ENCODE results near the gene AP3M1.
"Not testable (repeated sequence)": the region's sequence is repeated elsewhere in the genome, so short reads cannot be mapped to it uniquely, and the experiment has no call there.

AP3M1 gene

DNA sequence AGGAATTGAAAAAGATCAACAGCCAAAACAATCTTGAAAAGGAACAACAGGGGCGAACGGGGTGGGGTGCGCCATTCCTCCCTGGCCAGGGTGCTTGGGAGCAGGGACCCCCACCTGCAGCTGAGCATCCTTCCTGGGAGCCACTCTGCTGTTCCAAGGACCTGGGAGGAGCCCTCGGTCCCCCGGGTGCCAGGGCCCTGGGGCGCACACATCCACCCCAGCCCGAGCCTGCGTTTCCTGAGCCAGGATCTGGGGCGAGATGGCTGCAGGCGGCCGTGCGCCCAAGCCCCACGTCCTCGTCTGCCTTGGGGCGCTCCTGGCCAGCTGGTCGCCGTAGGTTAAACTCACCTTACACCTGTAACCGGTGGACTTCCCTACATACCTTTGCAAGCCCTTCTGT lies 10.6 kb downstream of the AP3M1 start:
- ATAC-seq, result no peak
- TF ChIP-seq CSDC2 (CRISPR knock-in tag; IDR thresholded peaks at IDR 0.05), result no peak
- TF ChIP-seq, protein P1, sequence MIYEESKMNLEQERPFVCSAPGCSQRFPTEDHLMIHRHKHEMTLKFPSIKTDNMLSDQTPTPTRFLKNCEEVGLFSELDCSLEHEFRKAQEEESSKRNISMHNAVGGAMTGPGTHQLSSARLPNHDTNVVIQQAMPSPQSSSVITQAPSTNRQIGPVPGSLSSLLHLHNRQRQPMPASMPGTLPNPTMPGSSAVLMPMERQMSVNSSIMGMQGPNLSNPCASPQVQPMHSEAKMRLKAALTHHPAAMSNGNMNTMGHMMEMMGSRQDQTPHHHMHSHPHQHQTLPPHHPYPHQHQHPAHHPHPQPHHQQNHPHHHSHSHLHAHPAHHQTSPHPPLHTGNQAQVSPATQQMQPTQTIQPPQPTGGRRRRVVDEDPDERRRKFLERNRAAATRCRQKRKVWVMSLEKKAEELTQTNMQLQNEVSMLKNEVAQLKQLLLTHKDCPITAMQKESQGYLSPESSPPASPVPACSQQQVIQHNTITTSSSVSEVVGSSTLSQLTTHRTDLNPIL (CRISPR knock-in tag; IDR thresholded peaks at IDR 0.05; ENCODE audit: low read depth), result no peak
- TF ChIP-seq OSR1 (CRISPR knock-in tag; IDR thresholded peaks at IDR 0.05), result no peak
- TF ChIP-seq BACH2 (CRISPR knock-in tag; IDR thresholded peaks at IDR 0.05; ENCODE audit: borderline replicate concordance), result no peak
- no peak for TF ChIP-seq GLIS3 (CRISPR knock-in tag; IDR thresholded peaks at IDR 0.05)
- TF ChIP-seq ARNTL (CRISPR knock-in tag; IDR thresholded peaks at IDR 0.05; ENCODE audit: borderline replicate concordance, low read depth), result no peak
- TF ChIP-seq ZFP3 (CRISPR knock-in tag; IDR thresholded peaks at IDR 0.05), result no peak

DNA sequence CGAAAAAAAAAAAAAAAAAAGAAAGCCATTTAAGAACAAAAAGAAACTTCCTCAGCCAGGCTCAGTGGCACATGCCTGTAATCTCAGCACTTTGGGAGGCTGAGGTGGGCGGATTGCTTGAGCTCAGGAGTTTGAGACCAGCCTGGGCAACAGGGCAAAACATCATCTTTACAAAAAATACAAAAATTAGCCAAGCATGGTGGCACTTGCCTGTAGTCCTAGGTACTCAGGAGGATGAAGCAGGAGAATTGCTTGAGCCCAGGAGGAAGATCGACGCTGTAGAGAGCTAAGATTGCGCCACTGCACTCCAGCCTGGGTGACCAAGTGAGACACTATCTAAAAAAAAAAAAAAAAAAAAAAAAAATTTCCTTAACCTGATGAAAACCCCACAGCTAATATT lies 12.0 kb downstream of the AP3M1 start:
- ATAC-seq, result not testable (repeated sequence)

DNA sequence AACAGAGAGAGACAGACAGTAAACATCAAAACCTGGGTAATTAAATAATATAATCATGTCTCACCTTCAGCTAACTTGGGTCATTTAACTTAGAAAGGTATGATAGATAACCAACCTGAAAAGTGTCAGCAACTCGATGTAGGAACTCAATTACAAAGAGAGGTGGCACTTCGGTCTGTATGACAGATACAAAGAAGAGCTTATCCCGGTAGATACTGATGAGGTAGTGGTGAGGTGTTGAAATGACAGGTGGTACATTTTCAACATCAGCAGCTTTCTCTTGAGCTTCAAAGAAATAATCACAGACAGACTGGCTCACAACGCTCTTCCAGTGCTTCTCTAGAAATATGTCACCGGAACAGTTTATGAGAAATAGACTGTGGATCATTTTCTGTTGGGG lies 12.6 kb downstream of the AP3M1 start:
- no peak for ATAC-seq
- TF ChIP-seq ZNF8 (CRISPR knock-in tag; IDR thresholded peaks at IDR 0.05), result no peak
- no peak for TF ChIP-seq SNAI2 (CRISPR knock-in tag; IDR thresholded peaks at IDR 0.05)
- TF ChIP-seq ZNF565 (CRISPR knock-in tag; conservative IDR thresholded peaks at IDR 0.05; ENCODE audit: low read depth), result no peak
- no peak for TF ChIP-seq ZC3H10 (CRISPR knock-in tag; IDR thresholded peaks at IDR 0.05)
- TF ChIP-seq CSDC2 (CRISPR knock-in tag; IDR thresholded peaks at IDR 0.05), result no peak
- TF ChIP-seq, protein P2, sequence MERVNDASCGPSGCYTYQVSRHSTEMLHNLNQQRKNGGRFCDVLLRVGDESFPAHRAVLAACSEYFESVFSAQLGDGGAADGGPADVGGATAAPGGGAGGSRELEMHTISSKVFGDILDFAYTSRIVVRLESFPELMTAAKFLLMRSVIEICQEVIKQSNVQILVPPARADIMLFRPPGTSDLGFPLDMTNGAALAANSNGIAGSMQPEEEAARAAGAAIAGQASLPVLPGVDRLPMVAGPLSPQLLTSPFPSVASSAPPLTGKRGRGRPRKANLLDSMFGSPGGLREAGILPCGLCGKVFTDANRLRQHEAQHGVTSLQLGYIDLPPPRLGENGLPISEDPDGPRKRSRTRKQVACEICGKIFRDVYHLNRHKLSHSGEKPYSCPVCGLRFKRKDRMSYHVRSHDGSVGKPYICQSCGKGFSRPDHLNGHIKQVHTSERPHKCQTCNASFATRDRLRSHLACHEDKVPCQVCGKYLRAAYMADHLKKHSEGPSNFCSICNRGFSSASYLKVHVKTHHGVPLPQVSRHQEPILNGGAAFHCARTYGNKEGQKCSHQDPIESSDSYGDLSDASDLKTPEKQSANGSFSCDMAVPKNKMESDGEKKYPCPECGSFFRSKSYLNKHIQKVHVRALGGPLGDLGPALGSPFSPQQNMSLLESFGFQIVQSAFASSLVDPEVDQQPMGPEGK (CRISPR knock-in tag; IDR thresholded peaks at IDR 0.05; ENCODE audit: borderline replicate concordance), result no peak
- no peak for TF ChIP-seq ESRRG (CRISPR knock-in tag; IDR thresholded peaks at IDR 0.05)
- TF ChIP-seq ZFP3 (CRISPR knock-in tag; IDR thresholded peaks at IDR 0.05), result no peak
- no peak for TF ChIP-seq OSR1 (CRISPR knock-in tag; IDR thresholded peaks at IDR 0.05)
- no peak for TF ChIP-seq ARNTL (CRISPR knock-in tag; IDR thresholded peaks at IDR 0.05; ENCODE audit: borderline replicate concordance, low read depth)
- TF ChIP-seq ZNF70 (CRISPR knock-in tag; IDR thresholded peaks at IDR 0.05), result no peak
- TF ChIP-seq, protein P3, sequence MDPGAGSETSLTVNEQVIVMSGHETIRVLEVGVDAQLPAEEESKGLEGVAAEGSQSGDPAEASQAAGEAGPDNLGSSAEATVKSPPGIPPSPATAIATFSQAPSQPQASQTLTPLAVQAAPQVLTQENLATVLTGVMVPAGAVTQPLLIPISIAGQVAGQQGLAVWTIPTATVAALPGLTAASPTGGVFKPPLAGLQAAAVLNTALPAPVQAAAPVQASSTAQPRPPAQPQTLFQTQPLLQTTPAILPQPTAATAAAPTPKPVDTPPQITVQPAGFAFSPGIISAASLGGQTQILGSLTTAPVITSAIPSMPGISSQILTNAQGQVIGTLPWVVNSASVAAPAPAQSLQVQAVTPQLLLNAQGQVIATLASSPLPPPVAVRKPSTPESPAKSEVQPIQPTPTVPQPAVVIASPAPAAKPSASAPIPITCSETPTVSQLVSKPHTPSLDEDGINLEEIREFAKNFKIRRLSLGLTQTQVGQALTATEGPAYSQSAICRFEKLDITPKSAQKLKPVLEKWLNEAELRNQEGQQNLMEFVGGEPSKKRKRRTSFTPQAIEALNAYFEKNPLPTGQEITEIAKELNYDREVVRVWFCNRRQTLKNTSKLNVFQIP (CRISPR knock-in tag; IDR thresholded peaks at IDR 0.05; ENCODE audit: borderline replicate concordance, low read depth), result no peak
- TF ChIP-seq TCF4 (CRISPR knock-in tag; IDR thresholded peaks at IDR 0.05; ENCODE audit: borderline replicate concordance), result no peak
- no peak for TF ChIP-seq TOX (CRISPR knock-in tag; IDR thresholded peaks at IDR 0.05; ENCODE audit: borderline replicate concordance)
- no peak for TF ChIP-seq ISL1 (CRISPR knock-in tag; IDR thresholded peaks at IDR 0.05)
- TF ChIP-seq GLIS3 (CRISPR knock-in tag; IDR thresholded peaks at IDR 0.05), result no peak
- TF ChIP-seq ZFP30 (CRISPR knock-in tag; IDR thresholded peaks at IDR 0.05), result no peak
- TF ChIP-seq, protein P1 (CRISPR knock-in tag; IDR thresholded peaks at IDR 0.05; ENCODE audit: low read depth), result no peak

DNA sequence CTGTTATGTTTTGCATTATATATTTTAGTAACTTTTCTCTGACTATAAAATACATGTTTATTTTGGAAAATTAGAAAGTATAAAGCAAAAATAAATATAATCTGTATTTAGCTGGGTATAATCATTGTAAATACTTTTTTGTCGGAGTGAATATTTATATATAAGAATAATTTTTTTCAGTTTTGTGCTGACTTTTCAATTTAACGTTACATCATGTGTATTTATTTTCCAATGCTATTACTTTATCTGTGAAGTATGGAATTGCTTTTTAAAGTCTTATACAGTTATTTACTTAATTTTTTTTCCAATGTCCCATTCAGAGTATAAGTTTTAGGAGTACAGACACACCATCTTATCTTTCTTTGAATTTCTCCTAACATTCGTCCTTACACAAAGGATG lies 15.2 kb downstream of the AP3M1 start:
- no peak for ATAC-seq
- TF ChIP-seq ZFP3 (CRISPR knock-in tag; IDR thresholded peaks at IDR 0.05), result no peak
- no peak for TF ChIP-seq ZFP30 (CRISPR knock-in tag; IDR thresholded peaks at IDR 0.05)
- no peak for TF ChIP-seq BACH2 (CRISPR knock-in tag; IDR thresholded peaks at IDR 0.05; ENCODE audit: borderline replicate concordance)
- no peak for TF ChIP-seq RARB (CRISPR knock-in tag; IDR thresholded peaks at IDR 0.05)
- TF ChIP-seq, protein P3 (CRISPR knock-in tag; IDR thresholded peaks at IDR 0.05; ENCODE audit: borderline replicate concordance, low read depth), result no peak
- TF ChIP-seq TCF4 (CRISPR knock-in tag; IDR thresholded peaks at IDR 0.05; ENCODE audit: borderline replicate concordance), result no peak
- TF ChIP-seq, protein P2 (CRISPR knock-in tag; IDR thresholded peaks at IDR 0.05; ENCODE audit: borderline replicate concordance), result no peak
- TF ChIP-seq GLIS3 (CRISPR knock-in tag; IDR thresholded peaks at IDR 0.05), result no peak
- TF ChIP-seq, protein P4, sequence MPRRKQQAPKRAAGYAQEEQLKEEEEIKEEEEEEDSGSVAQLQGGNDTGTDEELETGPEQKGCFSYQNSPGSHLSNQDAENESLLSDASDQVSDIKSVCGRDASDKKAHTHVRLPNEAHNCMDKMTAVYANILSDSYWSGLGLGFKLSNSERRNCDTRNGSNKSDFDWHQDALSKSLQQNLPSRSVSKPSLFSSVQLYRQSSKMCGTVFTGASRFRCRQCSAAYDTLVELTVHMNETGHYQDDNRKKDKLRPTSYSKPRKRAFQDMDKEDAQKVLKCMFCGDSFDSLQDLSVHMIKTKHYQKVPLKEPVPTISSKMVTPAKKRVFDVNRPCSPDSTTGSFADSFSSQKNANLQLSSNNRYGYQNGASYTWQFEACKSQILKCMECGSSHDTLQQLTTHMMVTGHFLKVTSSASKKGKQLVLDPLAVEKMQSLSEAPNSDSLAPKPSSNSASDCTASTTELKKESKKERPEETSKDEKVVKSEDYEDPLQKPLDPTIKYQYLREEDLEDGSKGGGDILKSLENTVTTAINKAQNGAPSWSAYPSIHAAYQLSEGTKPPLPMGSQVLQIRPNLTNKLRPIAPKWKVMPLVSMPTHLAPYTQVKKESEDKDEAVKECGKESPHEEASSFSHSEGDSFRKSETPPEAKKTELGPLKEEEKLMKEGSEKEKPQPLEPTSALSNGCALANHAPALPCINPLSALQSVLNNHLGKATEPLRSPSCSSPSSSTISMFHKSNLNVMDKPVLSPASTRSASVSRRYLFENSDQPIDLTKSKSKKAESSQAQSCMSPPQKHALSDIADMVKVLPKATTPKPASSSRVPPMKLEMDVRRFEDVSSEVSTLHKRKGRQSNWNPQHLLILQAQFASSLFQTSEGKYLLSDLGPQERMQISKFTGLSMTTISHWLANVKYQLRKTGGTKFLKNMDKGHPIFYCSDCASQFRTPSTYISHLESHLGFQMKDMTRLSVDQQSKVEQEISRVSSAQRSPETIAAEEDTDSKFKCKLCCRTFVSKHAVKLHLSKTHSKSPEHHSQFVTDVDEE (CRISPR knock-in tag; IDR thresholded peaks at IDR 0.05), result no peak
- no peak for TF ChIP-seq CSDC2 (CRISPR knock-in tag; IDR thresholded peaks at IDR 0.05)
- TF ChIP-seq SNAI2 (CRISPR knock-in tag; IDR thresholded peaks at IDR 0.05), result no peak
- TF ChIP-seq, protein P1 (CRISPR knock-in tag; IDR thresholded peaks at IDR 0.05; ENCODE audit: low read depth), result no peak
- no peak for TF ChIP-seq TOX (CRISPR knock-in tag; IDR thresholded peaks at IDR 0.05; ENCODE audit: borderline replicate concordance)
